Right atrium auricular region (tissue), 2 donors: ENCODE results near the gene NETO2. TPM values are rescaled to one million over a fixed set of nuclear protein-coding genes. Genes with fewer than 3 reads are reported as not detected.
"Not testable (repeated sequence)": the region's sequence is repeated elsewhere in the genome, so short reads cannot be mapped to it uniquely, and the experiment has no call there.

Experiments used
- DNase-seq: peaks from one replicate; pipeline ENCODE4 v3.0.0-alpha.2; 2019; ENCODE audit warnings: low spot score
- H3K27ac ChIP-seq, 2 donors: fragments of 200-600 bp; sonication (generic); 1 replicate in 1 of 2; 2 replicates in 1 of 2; pipeline ENCODE4 v1.5.1; 2016 to 2019
- H3K27me3 ChIP-seq, 2 donors: fragments of 200-600 bp; sonication (generic); one replicate each; pipeline versions ENCODE4 v1.5.1 to v1.6.0; 2017 to 2019
- H3K36me3 ChIP-seq: fragments of 200-600 bp; sonication (generic); one replicate; pipeline ENCODE4 v1.5.1; 2016
- H3K4me1 ChIP-seq, 2 donors: fragments of 200-600 bp; sonication (generic); one replicate each; pipeline versions ENCODE4 v1.5.1 to v1.6.0; 2017 to 2019
- H3K4me3 ChIP-seq, 2 donors: fragments of 200-600 bp; sonication (generic); 1 replicate in 1 of 2; 2 replicates in 1 of 2; pipeline ENCODE4 v1.5.1; 2017 to 2019; ENCODE audit warnings: mild to moderate bottlenecking in 1 of 2, moderate library complexity in 1 of 2
- H3K9me3 ChIP-seq, 2 donors: fragments of 200-600 bp; sonication (generic); one replicate each; pipeline ENCODE4 v1.5.1; 2019
- total RNA-seq, 2 donors: library from RNA; depleted of rRNA; stranded (reverse); fragments of >200 nt; gene quantifications; one replicate each; pipeline ENCODE4 v1.1.0, GENCODE V29; 2016
- TF ChIP-seq, protein P1 (sequence below), 2 donors: fragments of 200-600 bp; sonication (generic); IDR thresholded peaks; one replicate each; pipeline ENCODE4 v1.5.1; 2019; ENCODE audit warnings: antibody characterized with exemption in 2 of 2

Gene NETO2
- total RNA-seq, 2 donors from 2014 or later, result 0.93 to 2.0 TPM

DNA sequence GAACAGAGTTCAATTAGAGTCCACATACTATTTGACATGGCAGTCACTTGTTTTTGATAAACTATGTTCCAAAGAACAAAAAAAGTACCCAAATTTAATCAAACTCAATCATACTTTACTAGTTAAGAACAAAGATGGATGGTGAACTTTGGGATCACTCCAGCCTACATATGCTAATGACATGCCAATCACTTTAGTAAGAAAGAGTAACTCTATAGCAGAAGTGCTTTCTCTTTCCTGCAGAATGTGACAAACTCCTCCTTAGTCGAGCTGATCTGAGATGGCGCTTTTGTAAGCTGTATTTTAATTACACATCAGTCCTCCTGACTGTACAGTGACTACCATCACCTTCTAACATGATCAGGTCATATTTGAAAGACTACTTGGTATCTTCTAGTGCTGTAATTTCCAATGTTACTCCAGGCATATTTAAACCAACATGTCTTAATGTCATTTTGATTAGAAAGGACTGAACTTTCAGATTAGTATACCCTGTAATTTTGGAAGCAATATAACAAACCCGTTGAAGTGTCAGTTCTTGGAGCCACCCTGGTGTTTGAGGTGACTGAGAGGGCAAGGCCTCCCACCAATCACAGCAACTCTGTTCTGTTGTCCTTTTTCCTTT is 4.1 kb downstream of the NETO2 start:
- Histone ChIP-seq H3K27me3 (no peaks in the 10 kb centered on the region), H3K4me3 (no peak overlapping the region), H3K9me3 (no peaks in the 10 kb centered on the region), H3K4me1 (peaks cover 0 to 22% of the 10 kb centered on the region in 2 donors), H3K36me3 (no peaks in the 10 kb centered on the region), H3K27ac (no peak overlapping the region)
- no peak for DNase-seq
- TF ChIP-seq, protein P1, sequence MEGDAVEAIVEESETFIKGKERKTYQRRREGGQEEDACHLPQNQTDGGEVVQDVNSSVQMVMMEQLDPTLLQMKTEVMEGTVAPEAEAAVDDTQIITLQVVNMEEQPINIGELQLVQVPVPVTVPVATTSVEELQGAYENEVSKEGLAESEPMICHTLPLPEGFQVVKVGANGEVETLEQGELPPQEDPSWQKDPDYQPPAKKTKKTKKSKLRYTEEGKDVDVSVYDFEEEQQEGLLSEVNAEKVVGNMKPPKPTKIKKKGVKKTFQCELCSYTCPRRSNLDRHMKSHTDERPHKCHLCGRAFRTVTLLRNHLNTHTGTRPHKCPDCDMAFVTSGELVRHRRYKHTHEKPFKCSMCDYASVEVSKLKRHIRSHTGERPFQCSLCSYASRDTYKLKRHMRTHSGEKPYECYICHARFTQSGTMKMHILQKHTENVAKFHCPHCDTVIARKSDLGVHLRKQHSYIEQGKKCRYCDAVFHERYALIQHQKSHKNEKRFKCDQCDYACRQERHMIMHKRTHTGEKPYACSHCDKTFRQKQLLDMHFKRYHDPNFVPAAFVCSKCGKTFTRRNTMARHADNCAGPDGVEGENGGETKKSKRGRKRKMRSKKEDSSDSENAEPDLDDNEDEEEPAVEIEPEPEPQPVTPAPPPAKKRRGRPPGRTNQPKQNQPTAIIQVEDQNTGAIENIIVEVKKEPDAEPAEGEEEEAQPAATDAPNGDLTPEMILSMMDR (IDR thresholded peaks at IDR 0.05), result no peak

DNA sequence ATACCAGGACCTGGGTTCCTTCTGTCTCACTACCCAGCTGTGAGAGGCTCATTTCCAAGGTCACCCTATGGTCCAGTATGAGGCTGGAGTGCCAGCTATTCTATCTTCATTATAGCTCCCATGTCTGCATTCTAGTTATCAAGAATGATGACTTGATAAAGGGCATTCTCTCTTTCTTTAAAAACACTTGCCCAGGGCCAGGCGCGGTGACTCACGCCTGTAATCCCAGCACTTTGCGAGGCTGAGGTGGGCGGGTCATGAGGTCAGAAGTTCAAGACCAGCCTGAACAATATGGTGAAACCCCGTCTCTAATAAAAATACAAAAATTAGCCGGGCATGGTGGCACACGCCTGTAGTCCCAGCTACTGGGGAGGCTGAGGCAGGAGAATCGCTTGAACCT is 5.8 kb downstream of the NETO2 start:
- not testable (repeated sequence) for DNase-seq, H3K36me3 ChIP-seq, H3K9me3 ChIP-seq, H3K27me3 ChIP-seq, H3K27ac ChIP-seq, H3K4me3 ChIP-seq
- H3K4me1 ChIP-seq, result peaks cover 0 to 15% of the 10 kb centered on the region in 2 donors

DNA sequence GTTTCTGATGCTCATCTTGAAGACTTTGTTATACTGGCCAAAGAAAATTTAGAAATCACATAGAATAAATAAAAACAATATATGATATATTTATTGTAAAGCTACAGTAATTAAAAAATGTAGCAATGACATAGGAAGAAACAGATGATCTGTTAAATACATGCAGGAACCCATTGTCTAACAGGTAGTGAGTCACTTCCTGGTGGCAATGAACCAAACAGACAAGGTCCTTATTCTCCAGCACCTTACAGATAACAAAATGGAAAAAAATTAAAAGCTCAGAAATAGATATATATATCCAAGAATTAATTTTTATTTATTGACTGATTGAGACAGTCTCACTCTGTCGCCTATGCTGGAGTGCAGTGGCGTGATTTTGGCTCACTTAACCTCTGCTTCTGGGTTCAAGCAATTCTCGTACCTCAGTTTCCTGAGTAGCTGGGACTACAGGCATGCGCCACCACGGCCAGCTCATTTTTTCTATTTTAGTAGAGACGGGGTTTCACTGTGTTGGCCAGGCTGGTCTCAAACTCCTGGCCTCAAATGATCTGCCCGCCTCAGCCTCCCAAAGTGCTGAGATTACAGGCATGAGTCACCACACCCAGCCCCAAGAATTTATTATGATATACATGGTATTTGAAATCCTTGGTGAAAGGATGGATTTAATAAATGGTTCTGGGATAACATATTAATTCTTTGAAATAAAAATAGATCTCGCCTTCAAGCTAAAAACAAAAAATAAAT is 7.5 kb downstream of the NETO2 start:
- Histone ChIP-seq H3K36me3 (no peaks in the 10 kb centered on the region), H3K4me1 (no peaks in the 10 kb centered on the region), H3K27me3 (no peaks in the 10 kb centered on the region), H3K27ac (no peak overlapping the region), H3K4me3 (no peak overlapping the region), H3K9me3 (no peaks in the 10 kb centered on the region)
- TF ChIP-seq, protein P1 (IDR thresholded peaks at IDR 0.05), result no peak
- no peak for DNase-seq

DNA sequence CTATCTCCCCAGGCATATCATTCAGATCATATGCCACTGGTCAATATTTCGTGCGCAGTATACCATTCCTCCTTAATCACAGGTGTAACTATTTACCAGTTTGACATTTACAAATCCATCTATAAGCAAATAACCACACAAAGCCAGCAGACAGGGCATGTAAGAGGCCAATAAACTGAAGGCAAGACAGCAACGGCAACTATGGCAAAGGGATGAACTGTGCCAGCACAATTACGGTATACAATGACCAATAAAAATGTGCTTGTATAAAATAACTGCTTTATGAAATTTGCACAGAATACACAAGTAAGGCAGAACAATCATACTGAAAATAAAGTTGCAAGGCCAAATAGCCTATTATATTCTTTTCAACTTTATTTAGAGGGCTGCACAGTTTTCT is 9.2 kb downstream of the NETO2 start:
- Histone ChIP-seq H3K4me1 (no peaks in the 10 kb centered on the region), H3K4me3 (no peak overlapping the region), H3K9me3 (no peaks in the 10 kb centered on the region), H3K27ac (no peak overlapping the region), H3K36me3 (no peaks in the 10 kb centered on the region), H3K27me3 (no peaks in the 10 kb centered on the region)
- TF ChIP-seq, protein P1 (IDR thresholded peaks at IDR 0.05), result no peak
- no peak for DNase-seq

DNA sequence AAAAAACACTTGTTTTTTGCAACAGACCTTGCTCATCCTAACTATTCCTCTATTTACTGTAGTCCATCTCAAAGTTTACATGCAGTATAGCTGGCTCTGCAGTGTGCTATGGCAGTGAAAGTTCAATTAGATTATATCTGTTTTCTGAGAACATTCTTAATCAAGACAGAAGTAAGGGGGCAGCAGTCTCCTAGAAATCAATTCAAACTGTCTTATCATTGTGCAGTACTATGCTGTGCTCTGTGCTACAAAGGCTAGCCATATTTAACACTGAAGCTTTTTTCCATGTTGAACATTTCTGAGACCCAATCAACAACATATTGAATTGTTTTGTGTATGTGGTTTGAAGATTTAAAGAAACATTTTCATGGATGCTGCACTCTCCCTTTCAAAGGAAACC is 11.4 kb downstream of the NETO2 start:
- Histone ChIP-seq H3K4me1 (no peaks in the 10 kb centered on the region), H3K27me3 (no peaks in the 10 kb centered on the region), H3K36me3 (no peaks in the 10 kb centered on the region), H3K9me3 (no peaks in the 10 kb centered on the region), H3K27ac (no peak overlapping the region), H3K4me3 (no peak overlapping the region)
- no peak for DNase-seq
- TF ChIP-seq, protein P1 (IDR thresholded peaks at IDR 0.05), result no peak

DNA sequence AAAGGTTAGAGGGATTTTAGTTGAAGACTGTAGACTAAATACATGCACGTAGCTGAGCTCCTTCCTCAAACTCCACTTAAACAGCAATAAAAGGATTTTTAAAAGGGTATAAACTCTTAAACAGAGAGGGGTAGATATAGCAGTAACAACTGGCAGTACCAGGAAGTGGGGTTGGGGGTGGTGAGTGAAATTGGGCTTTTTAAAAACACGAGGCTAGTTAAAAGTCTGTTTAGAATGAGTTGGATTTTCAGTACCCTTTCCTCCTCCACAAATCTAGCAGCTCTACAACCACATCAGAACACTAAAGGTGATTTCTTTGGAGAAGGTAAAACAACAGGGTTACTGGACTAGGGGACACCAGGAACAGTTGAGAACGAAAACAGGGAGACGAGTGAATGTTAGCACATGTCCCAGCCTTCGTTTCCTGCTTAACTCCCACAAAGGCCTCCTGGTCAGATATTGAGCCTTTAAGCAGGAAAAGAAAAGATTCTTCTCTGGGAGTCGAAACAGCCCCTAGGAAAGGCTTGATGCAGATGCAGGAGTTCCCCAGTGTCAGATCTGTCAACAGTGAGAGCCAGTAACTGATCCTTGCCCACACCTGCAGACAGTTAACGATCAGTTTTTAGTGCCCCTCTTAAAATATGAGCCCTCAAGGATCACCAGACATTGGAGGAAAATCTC is 13.8 kb downstream of the NETO2 start:
- Histone ChIP-seq H3K27ac (no peak overlapping the region), H3K4me1 (no peaks in the 10 kb centered on the region), H3K27me3 (no peaks in the 10 kb centered on the region), H3K36me3 (no peaks in the 10 kb centered on the region), H3K4me3 (no peak overlapping the region), H3K9me3 (no peaks in the 10 kb centered on the region)
- DNase-seq, result no peak
- TF ChIP-seq, protein P1 (IDR thresholded peaks at IDR 0.05), result no peak
